LoVo (cell line): ENCODE results near the gene C6orf47.

Experiments used
- DNase-seq: peaks from one replicate; pipeline ENCODE4 v3.0.0-alpha.2; 2016; ENCODE audit warnings: low spot score

C6orf47 gene

DNA sequence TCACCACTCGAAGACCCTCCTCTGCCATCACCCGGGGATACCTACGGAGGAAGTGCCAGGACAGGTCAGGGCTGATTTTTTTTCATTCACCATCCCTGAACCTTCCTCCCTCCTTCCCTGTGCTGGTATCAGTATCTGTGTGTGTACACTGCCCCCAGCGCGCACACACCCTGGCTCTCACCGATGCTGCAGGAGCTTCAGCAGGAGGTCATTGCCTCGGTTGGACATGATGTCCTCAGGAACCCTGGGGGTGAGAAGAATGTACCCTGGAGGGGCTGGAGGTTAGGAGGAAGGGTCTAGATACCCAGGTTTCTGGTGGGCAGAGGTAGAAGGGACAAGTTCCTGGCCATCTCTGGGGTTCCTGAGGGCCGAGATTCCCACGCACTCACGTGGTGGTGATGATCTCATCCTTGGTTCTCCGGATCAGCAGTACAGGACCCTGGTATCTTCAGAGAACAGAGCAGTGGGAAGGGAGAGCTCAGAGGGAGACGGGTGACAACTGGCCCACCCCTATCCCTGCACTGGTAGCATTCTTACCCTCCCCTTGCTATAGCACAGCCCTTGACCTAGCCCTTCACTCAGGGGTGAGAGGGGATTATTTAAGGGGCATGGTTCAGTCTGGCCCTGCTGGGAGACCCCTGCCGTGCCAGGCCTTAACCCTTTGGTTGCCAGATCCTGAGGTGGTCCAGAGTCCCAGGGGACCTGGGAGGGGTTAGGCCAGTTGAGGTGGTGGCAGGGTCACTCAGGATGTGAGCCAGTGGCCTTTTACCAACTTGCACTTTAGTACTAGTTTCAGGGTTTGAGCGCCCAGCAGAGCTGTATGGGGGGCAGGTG, 27.5 kb upstream of the C6orf47 start:
- DNase-seq: no peak

DNA sequence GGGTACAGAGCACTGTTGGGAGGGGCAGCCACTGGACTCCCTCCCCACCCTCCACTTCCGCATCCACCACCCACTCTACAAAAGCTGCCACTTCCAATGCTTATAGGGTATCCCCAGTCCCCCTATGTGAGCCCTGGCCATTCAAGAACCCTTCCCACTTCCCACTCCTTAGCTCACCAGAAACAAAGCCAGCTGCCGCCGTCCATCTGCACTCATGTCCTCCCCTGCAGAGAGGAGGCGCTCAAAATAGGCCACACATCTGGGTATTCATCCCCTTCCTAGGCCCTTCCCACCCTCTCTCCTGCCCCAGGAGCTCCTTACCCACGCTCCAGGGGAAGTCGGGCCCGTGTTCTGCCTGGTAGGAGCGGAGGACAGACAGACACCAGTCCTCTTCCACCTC, 26.7 kb upstream of the C6orf47 start:
- no peak for DNase-seq

DNA sequence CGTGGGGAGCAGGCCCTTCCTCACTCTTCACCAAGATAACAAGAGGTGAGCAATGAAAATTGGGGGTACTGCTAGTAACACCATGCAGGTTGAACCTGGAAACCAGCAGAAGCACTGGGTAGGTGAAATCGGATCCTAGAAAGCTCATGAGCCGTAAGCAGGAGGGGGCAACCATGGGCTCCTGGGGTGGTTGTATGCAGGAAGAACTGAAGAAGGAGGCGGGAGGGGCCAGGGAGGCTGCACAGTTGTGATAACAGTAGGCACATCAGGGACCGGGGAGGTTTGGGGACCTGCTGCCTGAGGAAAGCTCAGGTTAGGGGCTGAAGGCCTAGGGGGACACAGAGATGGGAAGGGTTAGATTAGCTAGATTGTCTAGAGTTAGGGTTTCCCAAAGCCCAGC, 25.9 kb upstream of the C6orf47 start:
- DNase-seq: no peak

DNA sequence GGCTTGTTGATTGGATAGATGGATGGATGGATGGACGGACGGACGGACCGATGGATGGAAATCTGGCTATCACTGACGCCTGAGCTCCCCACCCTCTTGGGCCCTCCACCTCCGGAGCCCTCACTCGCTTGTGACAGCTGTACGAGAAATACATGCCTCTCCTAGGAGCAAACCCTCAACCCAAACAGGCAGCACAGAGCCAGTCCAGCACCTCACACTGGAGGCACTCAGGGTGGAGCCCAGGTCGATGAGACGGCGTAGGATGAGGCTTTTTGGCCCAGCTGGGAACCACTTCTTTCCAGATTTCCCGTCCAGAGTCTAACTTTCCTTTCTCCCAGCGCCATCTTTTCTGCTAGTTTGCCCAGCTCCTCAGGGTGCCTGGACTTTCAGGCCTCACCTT, 23.0 kb upstream of the C6orf47 start:
- no peak for DNase-seq

DNA sequence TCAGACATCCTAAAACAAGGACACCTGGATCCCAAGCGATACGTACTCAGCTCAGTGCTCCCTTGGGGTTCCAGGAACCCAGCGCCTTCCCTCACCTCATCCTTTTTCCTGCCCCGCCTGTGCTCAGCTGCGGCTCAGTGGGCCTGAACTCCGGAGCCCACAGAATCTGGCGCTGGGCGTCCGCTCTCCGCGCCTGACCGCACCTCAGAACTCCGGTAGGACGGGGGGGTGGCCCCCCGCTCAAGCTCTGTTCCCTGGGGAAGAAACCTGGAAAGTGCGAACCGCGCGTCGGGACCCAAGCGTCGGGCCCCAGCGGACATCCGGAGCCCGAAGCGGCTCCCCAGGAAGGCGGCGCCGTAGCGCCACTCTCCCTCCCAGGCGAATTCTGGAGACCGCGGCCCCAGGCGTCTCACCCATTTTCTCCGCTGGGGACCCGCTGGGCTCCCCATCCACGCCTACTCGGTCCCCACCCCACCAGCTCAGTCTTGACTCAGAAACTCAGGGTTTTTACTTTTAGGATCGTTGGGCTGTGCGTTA, 20.6 kb upstream of the C6orf47 start:
- DNase-seq: peak; percentile 31

DNA sequence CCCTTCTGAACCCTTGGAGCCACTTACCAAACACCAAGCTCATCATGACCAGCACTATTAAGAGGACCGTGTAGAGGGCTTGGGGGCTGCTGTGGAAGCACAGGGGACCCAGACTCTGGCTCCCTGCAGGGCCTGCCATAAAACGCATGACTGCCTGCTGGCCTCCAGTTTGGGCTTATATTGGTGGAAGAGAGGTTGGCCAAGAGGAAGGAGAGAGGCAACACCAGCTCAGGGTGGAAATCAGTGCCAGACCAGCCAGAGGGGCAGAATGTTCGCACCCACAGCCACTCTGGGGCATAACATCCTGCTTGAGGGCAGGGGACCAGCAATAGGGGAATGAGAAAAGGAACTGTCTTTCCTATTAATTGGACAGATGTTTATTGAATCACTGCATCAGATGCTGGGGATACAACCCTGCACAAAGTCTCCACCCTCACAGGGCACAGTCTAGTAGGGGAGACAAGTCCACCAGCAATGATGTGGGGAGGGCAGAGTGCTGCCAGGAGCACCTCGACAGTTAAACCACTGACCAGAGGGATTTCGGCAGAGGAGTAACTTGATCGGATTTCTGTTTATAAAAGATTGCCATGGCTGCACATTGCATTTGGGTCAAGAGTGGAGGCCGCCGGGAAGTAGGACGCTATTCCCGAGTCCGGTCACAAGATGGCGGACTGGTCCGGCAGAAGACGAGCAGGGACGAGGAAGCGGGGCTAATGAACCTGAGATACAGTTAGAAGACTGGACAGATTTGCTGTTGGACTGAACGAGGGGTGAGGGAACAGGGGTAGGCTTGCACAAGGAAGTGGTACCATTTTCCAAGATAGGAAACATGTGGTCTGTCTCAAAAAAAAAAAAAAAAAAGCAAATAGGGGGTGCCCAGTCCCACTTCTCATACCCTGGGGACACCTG, 19.9 kb upstream of the C6orf47 start, which contains the start of gene LY6G5C:
LY6G5C (minus strand) TSS at position 842 of the 909 bp plus-strand sequence; CDS start at position 148, 694 bp downstream.
- DNase-seq: peak; percentile 79

DNA sequence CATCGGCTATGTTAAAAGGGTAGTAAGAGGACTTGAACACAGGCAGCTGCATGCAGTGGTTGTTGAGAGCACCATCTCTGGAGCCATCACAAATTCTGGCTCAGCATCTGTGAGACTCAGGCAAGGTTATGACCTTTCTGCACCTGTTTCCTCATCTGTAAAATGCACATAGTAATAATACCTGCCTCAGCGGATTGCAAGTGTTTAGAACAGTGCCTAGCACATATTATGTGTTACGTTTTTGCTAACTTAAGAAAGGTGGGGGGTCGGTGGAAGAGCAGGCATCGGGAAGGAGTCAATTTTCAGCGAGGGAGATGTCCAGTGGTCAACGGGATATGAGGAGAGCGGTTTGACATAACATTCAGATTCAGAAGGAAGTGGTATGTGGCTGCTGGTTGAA, 17.4 kb upstream of the C6orf47 start:
- no peak for DNase-seq

DNA sequence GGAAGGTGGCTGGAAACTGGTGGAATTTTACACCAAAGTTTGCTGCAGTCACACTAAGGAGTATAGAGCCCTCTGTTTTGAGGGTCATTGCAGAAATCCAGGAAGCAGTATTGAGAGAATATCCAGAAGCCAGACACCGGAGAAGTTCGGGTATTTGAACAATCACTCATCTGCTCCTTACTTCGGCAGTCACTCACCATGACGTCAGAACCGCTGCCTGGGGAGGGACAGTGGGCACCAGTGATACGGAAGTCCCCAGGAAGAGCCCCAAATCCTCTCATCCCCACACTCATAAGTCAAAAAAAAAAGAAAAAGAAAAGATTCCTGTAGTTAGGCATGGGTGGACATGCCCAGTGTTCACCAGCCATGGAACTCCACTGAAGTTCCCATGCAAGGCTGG, 16.3 kb upstream of the C6orf47 start:
- DNase-seq: no peak

DNA sequence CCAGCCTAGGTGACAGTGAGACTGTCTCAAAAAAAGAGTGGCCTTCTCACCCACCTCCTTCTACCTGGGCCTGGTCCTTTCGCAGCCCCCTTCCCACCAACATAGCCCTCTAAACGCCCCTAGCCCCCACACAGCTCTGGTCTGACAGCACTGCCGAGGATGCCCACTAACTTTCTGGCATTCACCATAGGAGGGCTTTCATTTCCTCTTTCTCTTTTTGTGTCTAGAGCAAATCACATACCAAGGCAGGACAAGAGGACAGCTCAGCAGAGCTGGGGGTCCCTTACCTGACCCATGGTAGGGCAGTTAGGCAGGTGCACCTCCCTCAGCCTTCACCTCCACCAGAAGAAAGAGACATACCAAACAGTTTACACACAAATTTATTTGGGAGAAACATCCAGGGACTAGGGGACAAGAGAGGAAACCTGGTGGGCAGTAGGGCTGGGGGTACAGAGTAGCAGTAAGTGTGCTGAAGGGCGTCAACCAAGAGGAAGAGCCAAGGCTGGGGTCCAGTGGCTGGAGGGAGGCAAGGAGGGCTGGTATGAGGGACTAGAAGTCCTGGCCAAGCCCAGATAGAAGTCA, 15.8 kb upstream of the C6orf47 start:
- no peak for DNase-seq

DNA sequence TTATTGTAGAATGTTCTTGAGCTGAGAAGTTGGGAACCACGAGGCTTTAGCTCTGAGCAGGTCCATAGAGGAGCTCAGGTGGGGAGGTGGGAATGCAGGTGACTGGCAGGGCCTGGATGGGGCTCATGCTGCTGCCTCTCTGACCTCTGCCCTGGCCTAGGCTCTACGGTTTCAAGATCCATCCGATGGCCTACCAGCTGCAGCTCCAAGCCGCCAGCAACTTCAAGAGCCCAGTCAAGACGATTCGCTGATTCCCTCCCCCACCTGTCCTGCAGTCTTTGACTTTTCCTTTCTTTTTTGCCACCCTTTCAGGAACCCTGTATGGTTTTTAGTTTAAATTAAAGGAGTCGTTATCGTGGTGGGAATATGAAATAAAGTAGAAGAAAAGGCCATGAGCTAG, 9.1 kb upstream of the C6orf47 start, which contains the start of gene LY6G5B:
LY6G5B (plus strand) TSS at position 301 of the 400 bp plus-strand sequence. CDS start 975 bp downstream, outside the sequence.
- DNase-seq: no peak

DNA sequence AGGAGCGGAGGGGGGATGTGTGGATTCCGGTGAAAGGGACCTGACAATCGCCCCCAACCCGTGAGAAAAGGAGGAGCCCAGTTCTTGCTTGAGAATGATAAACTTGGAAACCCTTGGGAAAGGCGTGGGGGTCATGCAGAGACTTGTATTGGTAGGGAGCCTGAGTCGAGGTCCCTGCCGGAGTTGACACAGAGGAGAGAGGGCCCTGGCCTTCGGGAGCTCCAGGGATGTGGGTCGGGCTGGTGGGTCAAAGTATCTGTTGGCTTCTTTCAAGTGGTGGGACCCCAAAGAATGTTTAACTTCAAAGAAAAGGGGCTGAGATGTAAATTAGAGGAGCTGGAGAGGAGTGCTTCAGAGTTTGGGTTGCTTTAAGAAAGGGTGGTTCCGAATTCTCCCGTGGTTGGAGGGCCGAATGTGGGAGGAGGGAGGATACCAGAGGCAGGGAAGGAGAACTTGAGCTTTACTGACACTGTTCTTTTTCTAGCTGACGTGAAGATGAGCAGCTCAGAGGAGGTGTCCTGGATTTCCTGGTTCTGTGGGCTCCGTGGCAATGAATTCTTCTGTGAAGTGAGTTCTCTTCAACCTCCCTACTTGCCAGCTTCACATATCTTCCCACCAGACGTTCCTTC, 5.9 kb upstream of the C6orf47 start:
- DNase-seq: no peak

DNA sequence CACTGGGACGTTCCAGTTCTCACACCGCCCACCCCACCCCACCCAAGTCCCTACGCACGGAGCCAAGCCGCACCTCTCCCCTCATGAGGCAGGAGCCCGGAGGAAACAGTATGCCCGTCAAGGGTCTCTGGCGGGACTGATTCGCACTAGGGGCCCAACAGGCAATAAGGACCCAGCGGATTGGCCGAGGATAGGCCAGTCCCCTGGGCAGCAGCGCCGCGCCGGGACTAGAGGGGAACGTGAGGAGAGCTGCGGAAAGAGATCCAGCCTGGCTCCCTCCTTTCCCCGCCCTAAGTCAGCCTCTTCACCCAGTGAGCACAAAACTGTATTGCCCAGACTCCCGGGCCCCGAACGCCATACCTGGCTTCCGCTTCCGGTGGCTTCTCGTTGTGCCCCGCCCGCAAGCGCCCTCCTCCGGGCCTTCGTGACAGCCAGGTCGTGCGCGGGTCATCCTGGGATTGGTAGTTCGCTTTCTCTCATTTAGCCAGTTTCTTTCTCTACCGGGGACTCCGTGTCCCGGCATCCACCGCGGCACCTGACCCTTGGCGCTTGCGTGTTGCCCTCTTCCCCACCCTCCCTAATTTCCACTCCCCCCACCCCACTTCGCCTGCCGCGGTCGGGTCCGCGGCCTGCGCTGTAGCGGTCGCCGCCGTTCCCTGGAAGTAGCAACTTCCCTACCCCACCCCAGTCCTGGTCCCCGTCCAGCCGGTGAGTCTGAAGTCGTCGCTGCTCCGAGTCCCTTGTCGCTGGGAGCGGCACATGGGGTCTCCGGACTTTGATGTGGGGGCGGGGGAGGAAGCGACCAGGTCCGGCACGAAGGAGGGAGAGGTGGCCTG, 5.1 kb upstream of the C6orf47 start, which contains the start of gene CSNK2B:
CSNK2B (plus strand) TSS at position 580 of the 836 bp plus-strand sequence. CDS start 752 bp downstream, outside the sequence.
- peak; percentile 97 for DNase-seq

DNA sequence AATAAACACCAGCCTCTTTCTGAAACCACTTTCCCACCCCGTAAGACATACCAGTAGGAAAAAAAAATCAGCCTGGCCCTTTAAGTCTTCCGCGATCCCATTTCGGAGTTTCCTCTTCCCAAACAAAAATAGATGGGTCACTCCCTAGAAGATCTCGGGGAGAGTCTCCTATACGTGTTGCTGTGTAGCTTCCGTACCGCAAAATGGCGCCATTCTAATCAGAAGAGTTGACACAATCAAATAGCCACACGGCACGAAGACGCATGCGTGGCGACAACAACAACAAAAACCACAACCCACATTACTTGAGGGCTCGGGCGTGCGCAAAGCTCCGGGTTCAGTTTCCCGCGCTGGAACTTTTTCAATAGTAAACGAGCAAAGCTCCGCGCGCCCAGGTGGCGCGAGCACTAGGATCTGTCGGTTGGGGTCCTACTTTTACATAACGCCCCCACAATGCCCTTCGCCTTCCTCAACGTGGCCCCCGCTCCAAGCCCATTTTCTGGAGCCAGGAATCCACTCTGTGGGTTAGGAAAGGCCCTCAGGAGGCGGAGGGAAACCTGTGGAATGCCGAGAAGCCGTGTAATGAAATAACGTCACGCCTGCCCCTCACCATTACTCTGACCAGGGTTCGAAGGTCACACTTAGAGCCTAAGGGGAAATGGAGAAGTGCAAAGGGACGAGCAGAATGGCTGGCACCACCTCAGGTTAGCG, 4.4 kb upstream of the C6orf47 start, which contains the start of gene GPANK1:
GPANK1 (minus strand) TSS at position 208 of the 711 bp plus-strand sequence. CDS start 519 bp downstream, outside the sequence.
- DNase-seq: peak; percentile 96

DNA sequence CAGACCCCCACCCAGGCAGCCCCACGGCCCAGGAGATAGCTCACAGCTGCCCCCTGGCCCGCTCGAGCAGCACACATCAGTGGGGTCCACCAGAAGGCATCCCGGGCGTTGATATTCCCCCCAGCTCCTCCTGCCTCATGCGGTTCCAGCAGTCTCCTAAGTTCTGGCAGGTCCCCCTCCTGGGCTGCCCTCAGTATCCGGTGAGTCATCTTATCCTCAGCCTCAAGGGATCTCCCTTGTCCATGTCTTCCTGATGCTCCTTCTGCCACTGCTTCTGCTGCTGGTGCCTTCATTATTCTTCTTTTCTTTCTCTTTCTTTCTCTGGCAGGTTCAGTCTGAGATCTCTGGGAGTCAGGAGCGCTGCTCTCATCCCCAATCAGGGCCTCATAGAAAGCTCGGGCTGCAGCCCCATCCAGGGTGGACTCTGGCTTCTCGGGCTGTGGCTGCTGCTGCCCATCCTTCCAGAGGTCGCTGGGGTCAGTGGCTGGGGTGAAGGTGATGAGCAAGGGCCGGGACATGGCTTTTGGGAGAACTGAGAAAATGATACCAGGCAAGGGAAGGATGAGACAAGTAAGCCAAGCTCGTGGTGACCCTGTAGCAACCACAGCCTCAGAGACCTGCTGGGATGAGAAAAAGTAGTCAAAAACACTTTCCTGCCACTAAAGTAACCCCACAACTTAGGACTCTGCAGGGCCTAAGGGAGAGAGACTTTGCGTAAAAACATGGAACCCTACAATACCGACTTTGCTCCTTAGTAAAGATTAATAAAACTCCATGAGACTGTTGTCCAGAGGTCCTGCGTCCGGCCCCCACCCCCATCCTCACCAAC, 3.6 kb upstream of the C6orf47 start:
- DNase-seq: peak; percentile 27

DNA sequence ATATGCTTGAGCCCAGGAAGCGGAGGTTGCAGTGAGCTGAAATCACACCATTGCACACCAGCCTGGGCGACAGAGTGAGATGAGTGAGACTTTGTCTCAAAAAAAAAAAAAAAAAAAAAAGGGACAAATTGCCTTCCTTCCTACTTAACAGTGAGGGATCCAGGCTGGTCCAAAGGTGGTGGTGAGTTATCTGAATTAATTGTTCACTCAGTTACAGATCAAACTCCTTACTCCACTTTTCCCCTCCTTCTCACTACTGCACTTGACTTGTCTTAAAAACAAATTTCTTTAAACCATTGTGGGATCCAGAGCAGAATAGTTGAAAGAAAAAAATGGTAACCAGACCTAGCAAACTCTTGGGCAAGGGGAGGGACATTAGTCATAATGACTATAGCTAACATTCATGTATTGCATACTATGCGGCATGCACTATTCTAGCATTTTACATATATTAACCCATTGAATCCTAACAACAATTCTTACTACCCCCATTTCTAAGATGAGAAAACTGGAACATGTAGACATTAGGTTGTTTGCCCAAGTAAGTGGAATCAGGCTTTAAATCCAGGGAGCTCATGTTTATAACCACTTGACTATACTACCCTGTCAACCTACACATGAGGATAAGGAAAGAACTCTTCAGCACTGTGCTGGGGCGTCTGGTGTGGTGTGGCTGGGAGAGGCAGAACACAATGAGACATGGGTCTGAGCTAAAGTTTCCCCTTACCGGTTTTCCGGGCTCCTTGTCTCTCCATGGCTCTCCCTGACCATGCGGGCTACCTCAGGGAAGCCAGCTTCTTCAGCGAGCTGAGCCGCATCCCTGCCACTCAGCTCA, 2.8 kb upstream of the C6orf47 start:
- DNase-seq: no peak

DNA sequence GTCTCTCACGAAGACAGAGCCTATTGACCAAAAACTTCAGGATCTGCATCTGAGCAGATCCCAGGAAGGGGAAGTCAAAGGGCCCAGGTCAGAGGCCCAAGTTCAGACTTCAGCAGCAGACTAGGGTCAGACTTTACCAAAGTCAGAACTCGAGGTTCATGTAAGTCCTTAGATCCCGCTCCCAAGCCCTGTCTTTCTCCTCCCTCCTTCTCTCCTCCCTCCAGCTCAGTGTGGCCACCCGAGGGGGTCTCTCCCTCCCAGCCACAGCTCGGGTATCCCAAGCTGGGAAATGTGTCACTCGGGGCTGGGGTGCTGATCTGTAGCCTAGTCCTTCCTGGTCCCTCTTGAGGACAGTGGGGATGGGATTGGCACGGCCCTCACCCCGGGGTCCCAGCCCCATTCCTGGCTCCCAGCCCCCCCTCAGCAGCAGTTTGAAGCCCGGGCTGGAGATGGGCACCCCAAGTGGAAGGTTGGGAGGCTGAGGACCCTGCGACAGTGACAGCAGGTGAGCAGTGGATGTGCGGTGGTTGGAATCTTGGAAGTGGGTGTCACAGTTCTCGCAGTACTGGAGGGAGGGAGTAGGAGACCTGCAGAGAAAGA, 1.6 kb upstream of the C6orf47 start:
- no peak for DNase-seq
